DND-41 (cell line): ENCODE results near the gene NOC4L.

Source experiments
- ATAC-seq: fragments of 200-7000 bp; cut with Tn5 transposase; 3 replicates; pipeline ENCODE4 v1.9.1; 2021; ENCODE audit warnings: low read depth; ENCODE audit not compliant: insufficient read depth
- DNase-seq: peaks from one replicate; pipeline ENCODE4 v3.0.0-alpha.2; 2020
- H2AFZ ChIP-seq: 2 replicates; pipeline ENCODE4 v1.6.0; 2012; ENCODE audit warnings: low read depth, low read length
- H3K27ac ChIP-seq: 2 replicates; pipeline ENCODE4 v1.5.1; 2012; ENCODE audit warnings: low read length, inconsistent platforms
- H3K27me3 ChIP-seq: fragments of 200-600 bp; sonication (generic); 2 replicates; pipeline ENCODE4 v1.6.0; 2012; ENCODE audit warnings: low read length, mild to moderate bottlenecking, inconsistent platforms; ENCODE audit not compliant: insufficient read depth, poor library complexity
- H3K36me3 ChIP-seq: 2 replicates; pipeline ENCODE4 v1.5.1; 2012; ENCODE audit warnings: low read length, inconsistent platforms; ENCODE audit not compliant: insufficient read depth
- H3K4me1 ChIP-seq: 2 replicates; pipeline ENCODE4 v1.5.1; 2012; ENCODE audit warnings: mild to moderate bottlenecking, low read length; ENCODE audit not compliant: insufficient read depth
- H3K4me2 ChIP-seq: 2 replicates; pipeline ENCODE4 v1.6.0; 2012; ENCODE audit warnings: mild to moderate bottlenecking, moderate library complexity, low read length, inconsistent platforms; ENCODE audit not compliant: insufficient read depth
- H3K4me3 ChIP-seq, 2 experiments: fragments of 200-600 bp in 1 of 2; shearing (Covaris generic) in 1 of 2; 2 replicates each; pipeline ENCODE4 v1.5.1; 2012 to 2016; ENCODE audit warnings: inconsistent platforms in 2 of 2, low read length in 2 of 2, mild to moderate bottlenecking in 2 of 2, low read depth in 1 of 2, moderate library complexity in 1 of 2
- H3K79me2 ChIP-seq: 2 replicates; pipeline ENCODE4 v1.6.0; 2012; ENCODE audit warnings: low read length, inconsistent platforms; ENCODE audit not compliant: insufficient read depth
- H3K9ac ChIP-seq: 2 replicates; pipeline ENCODE4 v1.6.0; 2012; ENCODE audit warnings: low read depth, mild to moderate bottlenecking, inconsistent platforms, low read length, moderate library complexity
- H3K9me3 ChIP-seq: 2 replicates; pipeline ENCODE4 v1.5.1; 2012; ENCODE audit warnings: low read length, moderate library complexity, mild to moderate bottlenecking, inconsistent platforms; ENCODE audit not compliant: insufficient read depth, severe bottlenecking
- H4K20me1 ChIP-seq: 2 replicates; pipeline ENCODE4 v1.6.0; 2012; ENCODE audit warnings: low read length; ENCODE audit not compliant: insufficient read depth
- EZH2 ChIP-seq: IDR thresholded peaks from 3 replicates; pipeline ENCODE4 v1.6.1; 2012; ENCODE audit warnings: borderline replicate concordance, low read depth, mild to moderate bottlenecking, moderate library complexity, low read length, inconsistent platforms; ENCODE audit not compliant: severe bottlenecking
- TF ChIP-seq, protein P1 (sequence below): IDR thresholded peaks from 2 replicates; pipeline ENCODE4 v1.5.1; 2012; ENCODE audit warnings: borderline replicate concordance, low read length, moderate library complexity, mild to moderate bottlenecking; ENCODE audit not compliant: poor library complexity, severe bottlenecking; ENCODE audit errors: extremely low read depth

NOC4L gene

DNA sequence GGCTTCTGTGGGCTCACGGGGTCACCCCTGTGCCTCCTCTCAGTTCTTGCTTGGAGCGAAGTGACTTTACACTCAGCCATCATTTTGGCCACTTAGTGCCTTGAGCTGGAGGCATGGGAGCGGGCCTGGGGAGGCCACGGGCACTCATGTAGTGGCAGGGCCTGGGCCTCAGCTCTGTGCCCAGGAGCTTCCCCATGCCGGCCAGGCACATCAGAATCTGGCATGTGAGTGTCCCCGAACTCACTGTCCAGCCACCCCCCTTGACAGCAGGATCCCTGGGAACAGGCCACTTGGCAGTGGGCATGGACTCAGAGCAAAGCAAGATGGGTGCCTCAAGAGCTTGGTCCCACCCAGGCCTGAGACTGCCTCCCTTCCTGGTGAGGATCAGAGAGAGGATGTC is 29.6 kb upstream of the NOC4L start:
- Histone ChIP-seq H3K79me2 (no peaks in the 10 kb centered on the region), H3K36me3 (peaks cover 79% of the 10 kb centered on the region), H3K27me3 (no peaks in the 10 kb centered on the region), H3K27ac (no peak overlapping the region), H3K4me2 (no peak overlapping the region), H4K20me1 (no peaks in the 10 kb centered on the region; the same call in 1 of the 2 replicates), H3K4me1 (no peaks in the 10 kb centered on the region), H3K4me3 (no peak overlapping the region), H3K9me3 (no peaks in the 10 kb centered on the region), H2AFZ (no peak overlapping the region), H3K9ac (no peak overlapping the region)
- no peak for TF ChIP-seq EZH2
- TF ChIP-seq, protein P1, sequence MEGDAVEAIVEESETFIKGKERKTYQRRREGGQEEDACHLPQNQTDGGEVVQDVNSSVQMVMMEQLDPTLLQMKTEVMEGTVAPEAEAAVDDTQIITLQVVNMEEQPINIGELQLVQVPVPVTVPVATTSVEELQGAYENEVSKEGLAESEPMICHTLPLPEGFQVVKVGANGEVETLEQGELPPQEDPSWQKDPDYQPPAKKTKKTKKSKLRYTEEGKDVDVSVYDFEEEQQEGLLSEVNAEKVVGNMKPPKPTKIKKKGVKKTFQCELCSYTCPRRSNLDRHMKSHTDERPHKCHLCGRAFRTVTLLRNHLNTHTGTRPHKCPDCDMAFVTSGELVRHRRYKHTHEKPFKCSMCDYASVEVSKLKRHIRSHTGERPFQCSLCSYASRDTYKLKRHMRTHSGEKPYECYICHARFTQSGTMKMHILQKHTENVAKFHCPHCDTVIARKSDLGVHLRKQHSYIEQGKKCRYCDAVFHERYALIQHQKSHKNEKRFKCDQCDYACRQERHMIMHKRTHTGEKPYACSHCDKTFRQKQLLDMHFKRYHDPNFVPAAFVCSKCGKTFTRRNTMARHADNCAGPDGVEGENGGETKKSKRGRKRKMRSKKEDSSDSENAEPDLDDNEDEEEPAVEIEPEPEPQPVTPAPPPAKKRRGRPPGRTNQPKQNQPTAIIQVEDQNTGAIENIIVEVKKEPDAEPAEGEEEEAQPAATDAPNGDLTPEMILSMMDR = no peak
- ATAC-seq (no peak), DNase-seq (no peak)

DNA sequence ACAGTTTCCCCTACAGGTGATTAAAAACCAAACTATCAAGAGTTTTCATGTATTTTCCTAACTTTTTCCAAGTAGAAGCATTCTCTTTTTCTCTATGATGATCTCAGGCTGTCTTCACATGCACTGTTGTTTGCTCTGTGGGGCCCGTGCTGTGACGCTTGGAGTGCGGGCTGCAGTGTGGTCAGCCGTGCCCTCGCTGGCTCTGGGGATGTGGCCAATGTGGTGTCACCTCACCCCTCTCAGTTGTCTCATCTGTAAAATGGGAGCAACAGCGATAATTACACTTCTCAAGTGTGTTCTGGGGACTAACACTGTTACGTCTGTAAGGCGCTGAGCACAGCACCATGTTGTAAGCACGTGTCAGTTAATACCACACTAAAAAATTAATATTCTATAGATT is 28.8 kb upstream of the NOC4L start:
- Histone ChIP-seq H3K4me2 (no peak overlapping the region), H3K4me1 (no peaks in the 10 kb centered on the region), H3K27ac (no peak overlapping the region), H3K27me3 (no peaks in the 10 kb centered on the region), H2AFZ (no peak overlapping the region), H3K79me2 (no peaks in the 10 kb centered on the region), H4K20me1 (no peaks in the 10 kb centered on the region; the same call in 1 of the 2 replicates), H3K4me3 (no peak overlapping the region), H3K36me3 (peaks cover 80% of the 10 kb centered on the region), H3K9ac (no peak overlapping the region), H3K9me3 (no peaks in the 10 kb centered on the region)
- no peak for TF ChIP-seq EZH2
- TF ChIP-seq, protein P1 = no peak
- ATAC-seq (no peak), DNase-seq (no peak)

DNA sequence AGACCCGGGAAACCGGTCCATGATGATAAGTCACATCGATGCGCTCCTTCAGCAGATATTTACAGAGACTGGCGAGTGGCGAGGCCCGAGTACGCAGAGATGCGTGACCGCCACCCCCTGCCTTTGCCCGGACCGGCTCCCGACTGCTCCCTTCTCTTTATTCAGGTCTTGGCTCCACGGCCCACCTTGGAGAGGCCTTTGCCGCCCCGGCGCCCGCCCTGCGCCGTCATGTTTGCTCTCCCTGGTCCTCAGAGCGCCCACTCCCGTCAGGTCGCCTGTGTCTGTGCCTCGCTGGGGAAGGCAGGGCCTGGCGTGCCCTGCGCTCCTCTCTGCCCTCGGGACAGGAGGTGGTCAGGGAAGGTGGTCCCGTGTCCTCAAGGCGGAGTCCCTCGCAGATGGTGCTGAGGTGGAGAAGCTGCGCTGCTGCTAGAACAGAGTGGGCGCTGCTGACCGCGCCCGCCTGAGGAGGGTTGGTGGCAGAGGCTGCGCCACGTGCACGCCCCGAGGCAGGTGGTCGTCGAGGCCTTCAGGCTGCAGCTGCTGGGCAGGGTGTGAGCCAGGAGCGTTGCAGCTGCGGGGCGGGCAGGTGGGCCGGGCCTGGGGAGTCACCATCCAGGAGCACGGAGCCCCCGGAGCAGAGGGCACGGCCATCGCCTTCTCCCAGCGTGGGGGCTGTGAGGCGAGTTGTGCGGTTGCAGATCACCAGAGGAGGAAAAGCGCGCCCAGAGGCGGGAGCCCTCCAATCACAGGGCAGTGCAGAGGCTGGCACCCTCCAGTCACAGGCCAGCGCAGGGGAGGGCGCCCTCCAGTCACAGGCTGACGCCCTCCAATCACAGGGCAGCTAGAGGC is 27.3 kb upstream of the NOC4L start:
- ATAC-seq (no peak), DNase-seq (no peak)
- H2AFZ ChIP-seq = no peak overlapping the region
- no peak overlapping the region for H3K4me2 ChIP-seq
- H3K27me3 ChIP-seq = no peaks in the 10 kb centered on the region
- H3K36me3 ChIP-seq = peaks cover 81% of the 10 kb centered on the region
- no peaks in the 10 kb centered on the region; the same call in 1 of the 2 replicates for H4K20me1 ChIP-seq
- H3K9me3 ChIP-seq = no peaks in the 10 kb centered on the region
- no peak overlapping the region for H3K27ac ChIP-seq
- TF ChIP-seq, protein P1 = no peak
- no peak for TF ChIP-seq EZH2
- H3K4me1 ChIP-seq = no peaks in the 10 kb centered on the region
- H3K4me3 ChIP-seq = no peak overlapping the region
- H3K79me2 ChIP-seq = no peaks in the 10 kb centered on the region
- H3K9ac ChIP-seq = no peak overlapping the region
